Measurements from ENCODE around the gene POLR2A.
"Not testable (repeated sequence)": the region's sequence is repeated elsewhere in the genome, so short reads cannot be mapped to it uniquely, and the experiment has no call there.

Gene POLR2A

DNA sequence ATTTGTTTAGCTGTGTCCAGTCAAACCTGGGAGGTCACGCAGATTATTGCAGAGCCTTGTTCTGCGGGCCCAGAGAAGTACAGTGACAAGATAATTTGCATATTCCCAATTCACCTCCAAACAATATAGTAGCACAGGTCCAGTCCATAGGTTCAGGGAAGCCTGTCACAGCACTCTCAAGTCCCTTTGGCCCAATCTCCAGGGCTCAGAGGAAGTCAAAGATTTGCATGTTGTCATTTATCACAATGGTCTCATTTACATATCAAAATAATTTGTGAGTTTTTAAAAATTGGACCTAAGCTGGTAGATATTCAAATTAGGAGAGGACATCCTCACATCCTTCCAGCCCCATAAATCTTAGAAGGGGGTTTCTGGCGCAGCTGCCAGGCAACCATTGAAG, 16.7 kb upstream of the POLR2A start:
- DNase-seq (ENCODE audit: low read depth): no peak
- TF ChIP-seq, protein P1, sequence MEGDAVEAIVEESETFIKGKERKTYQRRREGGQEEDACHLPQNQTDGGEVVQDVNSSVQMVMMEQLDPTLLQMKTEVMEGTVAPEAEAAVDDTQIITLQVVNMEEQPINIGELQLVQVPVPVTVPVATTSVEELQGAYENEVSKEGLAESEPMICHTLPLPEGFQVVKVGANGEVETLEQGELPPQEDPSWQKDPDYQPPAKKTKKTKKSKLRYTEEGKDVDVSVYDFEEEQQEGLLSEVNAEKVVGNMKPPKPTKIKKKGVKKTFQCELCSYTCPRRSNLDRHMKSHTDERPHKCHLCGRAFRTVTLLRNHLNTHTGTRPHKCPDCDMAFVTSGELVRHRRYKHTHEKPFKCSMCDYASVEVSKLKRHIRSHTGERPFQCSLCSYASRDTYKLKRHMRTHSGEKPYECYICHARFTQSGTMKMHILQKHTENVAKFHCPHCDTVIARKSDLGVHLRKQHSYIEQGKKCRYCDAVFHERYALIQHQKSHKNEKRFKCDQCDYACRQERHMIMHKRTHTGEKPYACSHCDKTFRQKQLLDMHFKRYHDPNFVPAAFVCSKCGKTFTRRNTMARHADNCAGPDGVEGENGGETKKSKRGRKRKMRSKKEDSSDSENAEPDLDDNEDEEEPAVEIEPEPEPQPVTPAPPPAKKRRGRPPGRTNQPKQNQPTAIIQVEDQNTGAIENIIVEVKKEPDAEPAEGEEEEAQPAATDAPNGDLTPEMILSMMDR (IDR thresholded peaks at IDR 0.05; ENCODE audit: low read length, missing control alignments): no peak
- no peak overlapping the region for H3K4me3 ChIP-seq (replicated peaks; ENCODE audit: low read depth, low read length)

DNA sequence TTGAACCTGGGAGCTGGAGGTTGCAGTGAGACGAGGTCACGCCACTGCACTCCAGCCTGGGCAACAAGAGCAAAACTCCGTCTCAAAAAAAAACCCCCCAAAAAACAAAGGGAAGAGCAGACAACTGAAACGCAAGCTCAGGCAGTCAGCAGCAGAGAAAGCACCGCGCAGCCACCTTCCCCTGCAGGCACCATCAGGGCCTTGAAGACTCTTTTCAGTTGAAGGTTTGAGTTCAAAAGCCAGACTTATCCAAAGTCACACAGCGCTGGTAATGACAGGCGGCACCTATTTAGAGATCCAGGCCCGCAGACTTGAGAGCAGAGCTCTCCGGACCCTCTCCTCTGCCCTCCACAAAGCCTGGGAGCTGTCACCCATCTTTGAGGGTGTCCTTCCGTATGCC, 15.9 kb upstream of the POLR2A start:
- TF ChIP-seq, protein P1 (IDR thresholded peaks at IDR 0.05; ENCODE audit: low read length, missing control alignments): no peak
- H3K4me3 ChIP-seq (replicated peaks; ENCODE audit: low read depth, low read length): no peak overlapping the region
- DNase-seq (ENCODE audit: low read depth): no peak

DNA sequence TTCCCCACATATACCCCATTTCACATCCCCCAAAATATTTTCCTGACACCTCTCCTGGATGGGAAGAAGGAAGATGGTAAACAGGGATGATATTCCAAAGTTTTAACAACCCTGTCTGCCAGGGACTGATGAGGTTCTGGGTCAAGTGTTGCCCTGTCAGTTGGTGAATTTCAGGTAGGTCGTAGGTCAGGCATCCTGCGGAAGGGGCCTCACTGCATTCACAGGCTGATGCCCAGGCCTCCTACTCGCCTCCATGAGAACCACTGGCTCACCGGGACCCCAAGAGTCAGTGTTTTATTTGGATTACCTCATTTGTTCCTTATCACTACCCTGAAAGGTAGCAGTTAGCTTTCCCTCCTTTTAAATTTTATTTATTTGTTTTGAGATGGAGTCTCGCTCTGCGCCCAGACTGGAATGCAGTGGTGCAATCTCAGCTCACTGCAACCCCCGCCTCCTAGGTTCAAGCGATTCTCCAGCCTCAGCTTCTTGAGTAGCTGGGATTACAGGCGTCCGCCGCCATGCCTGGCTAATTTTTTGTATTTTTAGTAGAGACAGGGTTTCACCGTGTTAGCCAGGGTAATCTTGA, 15.3 kb upstream of the POLR2A start:
- TF ChIP-seq, protein P1 (IDR thresholded peaks at IDR 0.05; ENCODE audit: low read length, missing control alignments): no peak
- DNase-seq (ENCODE audit: low read depth): no peak
- no peak overlapping the region for H3K4me3 ChIP-seq (replicated peaks; ENCODE audit: low read depth, low read length)

DNA sequence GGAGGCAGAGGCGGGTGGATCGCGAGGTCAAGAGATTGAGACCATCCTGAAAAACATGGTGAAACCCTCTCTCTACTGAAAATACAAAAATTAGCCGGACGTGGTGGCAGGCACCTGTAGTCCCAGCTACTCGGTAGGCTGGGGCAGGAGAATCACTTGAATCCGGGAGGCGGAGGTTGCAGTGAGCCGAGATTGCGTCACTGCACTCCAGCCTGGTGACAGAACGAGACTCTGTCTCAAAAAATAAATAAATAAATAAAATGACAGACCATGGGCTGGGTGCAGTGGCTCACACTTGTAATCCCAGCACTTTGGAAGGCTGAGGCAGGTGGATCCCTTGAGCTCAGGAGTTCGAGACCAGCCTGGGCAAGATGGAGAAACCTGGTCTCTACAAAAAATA, 14.3 kb upstream of the POLR2A start:
- DNase-seq (ENCODE audit: low read depth); H3K4me3 ChIP-seq (replicated peaks; ENCODE audit: low read depth, low read length): not testable (repeated sequence)

DNA sequence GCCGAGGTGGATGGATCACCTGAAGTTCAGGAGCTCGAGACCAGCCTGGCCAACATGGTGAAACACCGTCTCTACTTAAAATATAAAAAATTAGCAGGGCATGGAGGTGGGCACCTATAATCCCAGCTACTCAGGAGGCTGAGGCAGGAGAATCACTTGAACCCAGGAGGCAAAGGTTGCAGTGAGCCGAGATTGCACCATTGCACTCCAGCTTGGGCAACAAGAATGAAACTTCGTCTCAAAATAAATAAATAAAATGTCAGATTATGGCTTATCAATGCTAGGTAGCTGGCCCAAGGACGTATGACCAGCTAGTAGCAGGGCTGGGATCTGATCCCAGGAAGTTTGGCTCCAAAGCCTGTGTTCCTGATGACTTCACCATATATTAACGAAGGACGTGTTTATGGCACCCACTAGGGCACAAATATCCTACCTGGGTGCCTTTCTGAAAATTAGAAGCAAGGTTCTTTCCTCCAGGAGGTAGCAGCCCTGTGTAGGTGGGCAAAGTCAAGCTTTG, 13.7 kb upstream of the POLR2A start:
- DNase-seq (ENCODE audit: low read depth); H3K4me3 ChIP-seq (replicated peaks; ENCODE audit: low read depth, low read length): not testable (repeated sequence)

DNA sequence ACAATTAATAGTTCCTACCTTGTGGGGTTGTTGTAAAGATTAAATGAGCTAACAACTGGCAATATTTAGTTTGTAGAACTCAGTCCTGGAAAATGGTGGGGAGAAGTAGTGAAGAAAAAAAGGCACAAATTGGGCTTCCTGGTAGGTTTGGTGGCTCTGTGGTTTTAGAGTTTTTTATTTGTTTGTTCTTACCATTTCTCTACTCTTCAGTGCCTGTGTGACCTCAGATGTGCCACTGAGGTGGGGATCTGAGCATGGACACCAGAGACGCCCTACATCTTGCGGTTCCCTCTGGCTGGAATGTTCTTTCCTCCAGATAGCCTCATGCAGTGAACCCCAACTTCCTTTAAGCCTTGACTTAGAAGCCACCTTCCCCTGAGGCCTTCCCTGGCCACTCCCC, 12.4 kb upstream of the POLR2A start:
- H3K4me3 ChIP-seq (replicated peaks; ENCODE audit: low read depth, low read length): no peak overlapping the region
- TF ChIP-seq, protein P1 (IDR thresholded peaks at IDR 0.05; ENCODE audit: low read length, missing control alignments): no peak
- DNase-seq (ENCODE audit: low read depth): no peak

DNA sequence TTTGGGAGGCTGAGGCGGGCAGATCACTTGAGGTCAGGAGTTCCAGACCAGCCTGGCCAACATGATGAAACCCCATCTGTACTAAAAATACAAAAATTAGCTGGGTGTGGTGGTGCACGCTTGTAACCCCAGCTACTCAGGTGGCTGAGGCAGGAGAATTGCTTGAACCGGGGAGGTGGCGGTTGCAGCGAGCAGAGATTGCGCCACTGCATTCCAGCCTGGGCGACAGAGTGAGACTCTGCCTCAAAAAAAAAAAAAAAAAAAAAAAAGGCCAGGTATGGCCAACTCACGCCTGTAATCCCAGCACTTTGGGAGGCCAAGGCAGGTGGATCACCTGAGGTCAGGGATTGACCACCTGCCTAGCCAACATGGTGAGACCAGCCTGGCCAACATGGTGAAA, 9.4 kb upstream of the POLR2A start:
- DNase-seq (ENCODE audit: low read depth); H3K4me3 ChIP-seq (replicated peaks; ENCODE audit: low read depth, low read length): not testable (repeated sequence)

DNA sequence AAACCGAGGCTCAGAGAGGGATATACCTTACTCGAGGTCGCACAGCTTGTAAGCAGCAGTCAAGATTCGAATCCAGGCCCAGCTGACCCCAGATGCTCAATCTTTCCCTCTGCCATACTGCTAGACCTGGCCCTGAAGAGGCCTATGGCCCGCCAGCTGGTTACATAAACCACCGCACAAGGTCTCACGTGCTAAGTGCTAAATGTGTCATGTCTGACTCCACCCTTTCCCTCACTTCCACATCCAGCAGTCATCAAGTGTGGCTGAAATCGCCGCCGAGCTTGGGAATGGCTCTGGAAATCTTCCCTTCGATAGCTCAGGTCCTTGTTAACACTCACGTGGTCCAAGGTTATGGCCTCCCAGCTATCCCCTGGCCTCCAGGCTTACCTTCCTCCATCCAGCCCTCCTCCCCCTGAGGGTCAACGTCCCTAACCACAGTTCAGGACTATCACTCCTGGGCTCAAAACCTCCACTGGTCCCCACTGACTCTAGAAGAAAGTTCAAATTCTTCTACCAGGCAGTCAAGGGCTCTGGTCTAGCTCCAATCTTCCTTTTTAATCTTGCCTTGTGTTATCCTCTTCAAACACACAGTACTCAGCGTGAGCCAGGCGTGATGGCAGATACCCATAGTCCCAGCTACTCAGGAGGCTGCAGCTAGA, 8.3 kb upstream of the POLR2A start:
- no peak for DNase-seq (ENCODE audit: low read depth)
- no peak overlapping the region for H3K4me3 ChIP-seq (replicated peaks; ENCODE audit: low read depth, low read length)
- TF ChIP-seq, protein P1 (IDR thresholded peaks at IDR 0.05; ENCODE audit: low read length, missing control alignments): no peak
